Upper lobe of right lung (tissue), 1 donor: ENCODE data around the gene CDK5RAP3. TPM values are rescaled to one million over a fixed set of nuclear protein-coding genes. Genes with fewer than 3 reads are reported as not detected.

Experiments used
- ATAC-seq: fragments of 200-7000 bp; cut with Tn5 transposase; one replicate; pipeline ENCODE4 v1.9.1; 2020; ENCODE audit warnings: mild to moderate bottlenecking, moderate library complexity
- DNase-seq: peaks from one replicate; pipeline ENCODE4 v3.0.0-alpha.2; 2020
- H3K27ac ChIP-seq: fragments of 200-600 bp; one replicate; pipeline ENCODE4 v1.8.0; 2022
- H3K27me3 ChIP-seq: fragments of 200-600 bp; one replicate; pipeline ENCODE4 v1.8.0; 2022; ENCODE audit warnings: mild to moderate bottlenecking
- H3K36me3 ChIP-seq: fragments of 200-600 bp; one replicate; pipeline ENCODE4 v1.8.0; 2022
- H3K4me1 ChIP-seq: fragments of 200-600 bp; one replicate; pipeline ENCODE4 v1.8.0; 2022
- H3K4me3 ChIP-seq: fragments of 200-600 bp; one replicate; pipeline ENCODE4 v1.8.0; 2022; ENCODE audit warnings: mild to moderate bottlenecking
- H3K9me3 ChIP-seq: fragments of 200-600 bp; one replicate; pipeline ENCODE4 v1.8.0; 2022
- intact Hi-C: fragments of 100-400 bp; cut with DNase I; formaldehyde crosslinking; loops from one replicate; pipeline ENCODE4 v1.11.0; 2022
- total RNA-seq: library from RNA; stranded (reverse); fragmentation: NEBNext Ultra II Directional; extraction: Animal tissue kit (Norgen Biotek cat#: 25700); gene quantifications from one replicate; pipeline ENCODE4 v1.2.1, GENCODE V29; 2021
- TF ChIP-seq, protein P1 (sequence below): fragments of 200-600 bp; IDR thresholded peaks from one replicate; pipeline ENCODE4 v1.8.0; 2022; ENCODE audit warnings: antibody characterized with exemption
- donor health status: DM: no; HTN: yes; CAD: no; lungs with severe emphysema.

The CDK5RAP3 gene
- total RNA-seq, 1 donor from 2014 or later: 140 TPM

- peaks cover 5% of the 10 kb centered on the region for H3K4me1 ChIP-seq
- peaks cover 5% of the 10 kb centered on the region for H3K36me3 ChIP-seq
- H3K9me3 ChIP-seq: no peaks in the 10 kb centered on the region
- TF ChIP-seq, protein P1, sequence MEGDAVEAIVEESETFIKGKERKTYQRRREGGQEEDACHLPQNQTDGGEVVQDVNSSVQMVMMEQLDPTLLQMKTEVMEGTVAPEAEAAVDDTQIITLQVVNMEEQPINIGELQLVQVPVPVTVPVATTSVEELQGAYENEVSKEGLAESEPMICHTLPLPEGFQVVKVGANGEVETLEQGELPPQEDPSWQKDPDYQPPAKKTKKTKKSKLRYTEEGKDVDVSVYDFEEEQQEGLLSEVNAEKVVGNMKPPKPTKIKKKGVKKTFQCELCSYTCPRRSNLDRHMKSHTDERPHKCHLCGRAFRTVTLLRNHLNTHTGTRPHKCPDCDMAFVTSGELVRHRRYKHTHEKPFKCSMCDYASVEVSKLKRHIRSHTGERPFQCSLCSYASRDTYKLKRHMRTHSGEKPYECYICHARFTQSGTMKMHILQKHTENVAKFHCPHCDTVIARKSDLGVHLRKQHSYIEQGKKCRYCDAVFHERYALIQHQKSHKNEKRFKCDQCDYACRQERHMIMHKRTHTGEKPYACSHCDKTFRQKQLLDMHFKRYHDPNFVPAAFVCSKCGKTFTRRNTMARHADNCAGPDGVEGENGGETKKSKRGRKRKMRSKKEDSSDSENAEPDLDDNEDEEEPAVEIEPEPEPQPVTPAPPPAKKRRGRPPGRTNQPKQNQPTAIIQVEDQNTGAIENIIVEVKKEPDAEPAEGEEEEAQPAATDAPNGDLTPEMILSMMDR: no peak
- intact Hi-C loops: no loop called here
- ATAC-seq (no peak), DNase-seq (no peak)
- no peak overlapping the region for H3K27ac ChIP-seq
- H3K4me3 ChIP-seq: no peak overlapping the region
- peaks cover 4% of the 10 kb centered on the region for H3K27me3 ChIP-seq
These were observed 18.2 kb downstream of the CDK5RAP3 start for GRCh38 chr17:47989159-47989558.

DNA sequence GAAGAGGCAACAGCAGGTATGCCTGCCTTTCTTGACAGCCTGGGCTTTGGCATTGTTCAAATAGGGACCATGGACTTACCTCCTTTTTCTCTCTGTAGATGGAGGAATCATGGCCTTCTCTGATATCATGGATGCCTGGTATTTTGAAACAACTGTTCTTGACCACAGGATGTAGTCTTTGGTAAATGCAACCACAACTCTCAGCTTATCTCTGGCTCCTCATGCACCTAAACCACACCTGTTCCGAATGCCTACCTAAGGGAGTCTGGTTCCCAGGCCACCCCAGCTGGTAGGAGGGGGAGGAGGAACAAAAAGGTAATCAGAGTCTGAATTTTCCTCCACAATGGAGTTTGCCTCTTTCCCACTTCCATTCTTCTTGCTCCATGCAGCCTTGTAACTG, 18.8 kb downstream of the CDK5RAP3 start:
- Histone ChIP-seq H3K4me3 (no peak overlapping the region), H3K4me1 (peaks cover 5% of the 10 kb centered on the region), H3K36me3 (no peaks in the 10 kb centered on the region), H3K27me3 (peaks cover 4% of the 10 kb centered on the region), H3K27ac (no peak overlapping the region), H3K9me3 (no peaks in the 10 kb centered on the region)
- ATAC-seq (no peak), DNase-seq (no peak)
- intact Hi-C loops: no loop called here
- TF ChIP-seq, protein P1: no peak

DNA sequence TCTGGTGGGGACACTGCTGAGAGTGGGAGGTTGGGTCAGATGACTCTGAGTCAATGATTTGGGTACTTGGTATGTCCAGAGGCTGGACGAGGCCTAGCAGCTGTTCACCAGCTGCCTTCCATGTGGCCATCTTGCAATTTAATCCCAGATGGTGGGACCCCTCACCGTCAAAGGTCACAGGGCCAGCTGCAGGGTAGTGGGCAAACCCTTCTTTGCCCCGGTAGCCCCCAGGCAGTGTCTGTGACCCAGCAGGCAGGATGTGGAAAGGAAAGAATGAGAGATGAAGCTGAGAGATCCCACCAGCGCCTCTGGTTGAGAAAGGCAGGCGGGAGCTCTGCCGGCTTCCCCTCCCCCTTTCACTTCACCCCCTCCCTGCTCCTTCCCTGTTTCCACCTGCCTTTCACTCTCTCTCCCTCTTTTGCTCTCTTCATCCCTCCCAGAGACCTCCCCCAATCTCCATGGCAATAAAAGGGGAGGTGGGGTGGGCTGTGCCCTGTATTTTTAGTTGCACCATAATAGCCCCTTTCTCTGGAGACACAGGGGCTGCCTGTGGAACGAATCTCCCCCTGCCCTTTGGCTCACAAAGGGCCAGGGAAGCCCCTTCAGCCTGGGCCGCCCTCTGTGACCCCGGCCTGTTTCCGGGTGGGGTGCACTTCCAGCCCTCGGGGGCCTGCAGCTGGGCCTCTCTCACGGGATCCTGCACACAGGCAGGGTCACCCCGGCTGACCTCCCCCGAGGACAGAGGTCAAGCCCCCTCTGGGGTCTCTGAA, 20.2 kb downstream of the CDK5RAP3 start:
- TF ChIP-seq, protein P1: no peak

GRCh38 chr17:47992216-47992615, 21.3 kb downstream of the CDK5RAP3 start:
- Histone ChIP-seq H3K27ac (no peak overlapping the region), H3K9me3 (no peaks in the 10 kb centered on the region), H3K4me1 (peaks cover 2% of the 10 kb centered on the region), H3K27me3 (peaks cover 4% of the 10 kb centered on the region), H3K4me3 (no peak overlapping the region), H3K36me3 (no peaks in the 10 kb centered on the region)
- no peak for DNase-seq
- TF ChIP-seq, protein P1: no peak
- intact Hi-C loops: no loop called here
- ATAC-seq: no peak

More for the DNA sequence above, 20.2 kb downstream of the CDK5RAP3 start:
- Histone ChIP-seq H3K36me3 (no peaks in the 10 kb centered on the region), H3K4me1 (peaks cover 5% of the 10 kb centered on the region), H3K27me3 (peaks cover 4% of the 10 kb centered on the region), H3K27ac (no peak overlapping the region), H3K9me3 (no peaks in the 10 kb centered on the region), H3K4me3 (no peak overlapping the region)
- intact Hi-C loops: no loop called here
- ATAC-seq (no peak), DNase-seq (no peak)

DNA sequence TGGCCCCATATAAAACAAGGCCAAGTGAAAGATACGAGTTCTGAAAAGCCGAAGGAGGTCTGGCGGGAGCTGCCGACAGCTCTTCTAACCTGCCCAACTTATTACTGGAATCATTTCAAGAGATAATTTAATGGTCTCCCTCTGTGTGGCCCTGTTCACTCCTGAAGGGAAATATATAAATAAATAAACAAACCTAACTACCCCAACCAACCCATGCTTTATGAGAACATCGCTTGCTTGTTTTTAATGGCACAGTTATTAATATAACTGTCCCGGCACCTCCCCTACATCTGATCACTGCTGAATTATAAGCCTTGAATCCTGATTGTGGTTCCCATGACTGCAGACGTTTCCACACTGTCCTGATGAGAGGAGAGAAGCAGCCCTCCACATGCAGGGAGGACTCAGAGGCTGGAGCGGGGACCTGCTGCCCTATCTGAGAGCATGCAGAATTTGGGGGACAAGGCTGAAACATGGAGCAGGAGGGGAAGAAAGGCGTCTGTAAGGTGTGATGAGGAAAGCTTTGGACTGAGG, 22.2 kb downstream of the CDK5RAP3 start:
- intact Hi-C loops: no loop called here
- ATAC-seq: no peak
- no peak overlapping the region for H3K27ac ChIP-seq
- TF ChIP-seq, protein P1: no peak
- H3K4me3 ChIP-seq: no peak overlapping the region
- H3K9me3 ChIP-seq: no peaks in the 10 kb centered on the region
- peaks cover 4% of the 10 kb centered on the region for H3K27me3 ChIP-seq
- DNase-seq: no peak
- no peaks in the 10 kb centered on the region for H3K36me3 ChIP-seq
- no peaks in the 10 kb centered on the region for H3K4me1 ChIP-seq
